ENCODE measurements around the gene KLHL20.

Gene KLHL20

GRCh38 chr1:173753830-173754229 lies 39.0 kb downstream of the KLHL20 start:
- TF ChIP-seq CTCF (conservative IDR thresholded peaks at IDR 0.05; ENCODE audit: low read length) (no peak), EZH2phosphoT487 (IDR thresholded peaks at IDR 0.05; ENCODE audit: borderline replicate concordance) (no peak)
- Histone ChIP-seq H3K9me3 (ENCODE audit: insufficient read depth, low read depth, low read length) (no peaks in the 10 kb centered on the region), H3K27me3 (ENCODE audit: insufficient read depth, low read length, poor library complexity, severe bottlenecking) (no peaks in the 10 kb centered on the region), H3K79me2 (ENCODE audit: insufficient read depth, low read length) (no peaks in the 10 kb centered on the region), H3K9me2 (replicated peaks; ENCODE audit: low read depth, low read length) (no peaks in the 10 kb centered on the region), H4K20me1 (ENCODE audit: insufficient read depth, low read length, poor library complexity, severe bottlenecking) (no peaks in the 10 kb centered on the region), H3K4me2 (ENCODE audit: low read depth, low read length, poor library complexity, severe bottlenecking) (no peak overlapping the region), H3F3A (ENCODE audit: low read depth) (no peaks in the 10 kb centered on the region), H3K9ac (ENCODE audit: low read depth, low read length, poor library complexity, severe bottlenecking) (no peak overlapping the region), H3K4me1 (ENCODE audit: insufficient read depth, low read length, poor library complexity, severe bottlenecking) (no peaks in the 10 kb centered on the region), H3K36me3 (ENCODE audit: insufficient read depth, low read length) (peaks cover 67% of the 10 kb centered on the region), H3K4me3 (ENCODE audit: low read length, poor library complexity, severe bottlenecking) (no peak overlapping the region), H2AFZ (ENCODE audit: low read length) (no peak overlapping the region)

GRCh38 chr1:173757666-173758065 lies 42.9 kb downstream of the KLHL20 start:
- H3K36me3 ChIP-seq (ENCODE audit: insufficient read depth, low read length), result peaks cover 69% of the 10 kb centered on the region
- TF ChIP-seq EZH2phosphoT487 (IDR thresholded peaks at IDR 0.05; ENCODE audit: borderline replicate concordance) (no peak), CTCF (conservative IDR thresholded peaks at IDR 0.05; ENCODE audit: low read length) (no peak)
- no peaks in the 10 kb centered on the region for H3K79me2 ChIP-seq (ENCODE audit: insufficient read depth, low read length)
- H3K9me3 ChIP-seq (ENCODE audit: insufficient read depth, low read depth, low read length), result no peaks in the 10 kb centered on the region
- H3K9me2 ChIP-seq (replicated peaks; ENCODE audit: low read depth, low read length), result no peaks in the 10 kb centered on the region
- H3K27me3 ChIP-seq (ENCODE audit: insufficient read depth, low read length, poor library complexity, severe bottlenecking), result no peaks in the 10 kb centered on the region
- no peak overlapping the region for H3K4me2 ChIP-seq (ENCODE audit: low read depth, low read length, poor library complexity, severe bottlenecking)
- no peaks in the 10 kb centered on the region for H3F3A ChIP-seq (ENCODE audit: low read depth)
- H3K9ac ChIP-seq (ENCODE audit: low read depth, low read length, poor library complexity, severe bottlenecking), result no peak overlapping the region
- no peaks in the 10 kb centered on the region for H3K4me1 ChIP-seq (ENCODE audit: insufficient read depth, low read length, poor library complexity, severe bottlenecking)
- H2AFZ ChIP-seq (ENCODE audit: low read length), result no peak overlapping the region
- H4K20me1 ChIP-seq (ENCODE audit: insufficient read depth, low read length, poor library complexity, severe bottlenecking), result no peaks in the 10 kb centered on the region
- no peak overlapping the region for H3K4me3 ChIP-seq (ENCODE audit: low read length, poor library complexity, severe bottlenecking)

- H3K4me3 ChIP-seq (ENCODE audit: low read length, poor library complexity, severe bottlenecking), result no peak overlapping the region
- H3K27me3 ChIP-seq (ENCODE audit: insufficient read depth, low read length, poor library complexity, severe bottlenecking), result no peaks in the 10 kb centered on the region
- no peak overlapping the region for H3K9ac ChIP-seq (ENCODE audit: low read depth, low read length, poor library complexity, severe bottlenecking)
- H4K20me1 ChIP-seq (ENCODE audit: insufficient read depth, low read length, poor library complexity, severe bottlenecking), result no peaks in the 10 kb centered on the region
- no peak overlapping the region for H3K4me2 ChIP-seq (ENCODE audit: low read depth, low read length, poor library complexity, severe bottlenecking)
- H3F3A ChIP-seq (ENCODE audit: low read depth), result no peaks in the 10 kb centered on the region
- no peak for TF ChIP-seq EZH2phosphoT487 (IDR thresholded peaks at IDR 0.05; ENCODE audit: borderline replicate concordance)
- no peak for TF ChIP-seq CTCF (conservative IDR thresholded peaks at IDR 0.05; ENCODE audit: low read length)
- no peaks in the 10 kb centered on the region for H3K9me3 ChIP-seq (ENCODE audit: insufficient read depth, low read depth, low read length)
- H3K36me3 ChIP-seq (ENCODE audit: insufficient read depth, low read length), result peaks cover 65% of the 10 kb centered on the region
- no peak overlapping the region for H2AFZ ChIP-seq (ENCODE audit: low read length)
- no peaks in the 10 kb centered on the region for H3K4me1 ChIP-seq (ENCODE audit: insufficient read depth, low read length, poor library complexity, severe bottlenecking)
- no peaks in the 10 kb centered on the region for H3K79me2 ChIP-seq (ENCODE audit: insufficient read depth, low read length)
- no peaks in the 10 kb centered on the region for H3K9me2 ChIP-seq (replicated peaks; ENCODE audit: low read depth, low read length)
Measured at GRCh38 chr1:173758110-173758509, 43.3 kb downstream of the KLHL20 start.

All from Loucy (cell line).